ENCODE results near the gene PLS1.
"Not testable (repeated sequence)": the region's sequence is repeated elsewhere in the genome, so short reads cannot be mapped to it uniquely, and the experiment has no call there.

The PLS1 gene

DNA sequence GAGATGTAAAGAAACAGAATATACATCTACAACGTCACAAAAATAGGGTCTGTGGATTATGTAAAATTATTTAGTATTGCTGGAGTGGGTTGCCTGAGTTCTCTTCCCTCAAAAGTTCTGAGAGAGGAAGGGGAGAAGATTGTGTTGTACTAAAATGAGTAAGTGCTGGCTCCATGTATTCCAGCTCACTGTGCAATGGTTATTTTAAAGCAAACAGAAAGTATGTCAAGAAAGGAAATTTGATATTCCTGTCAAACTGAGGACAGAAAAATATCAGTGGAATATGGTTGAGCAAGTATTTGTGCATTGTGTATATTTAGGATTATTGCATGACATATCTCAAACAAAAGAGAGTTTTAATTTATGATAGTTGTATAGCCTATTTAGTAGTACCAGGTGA lies 129.8 kb downstream of the PLS1 start:
- no peak for DNase-seq (ENCODE audit: low read depth)
- TF ChIP-seq, protein P1, sequence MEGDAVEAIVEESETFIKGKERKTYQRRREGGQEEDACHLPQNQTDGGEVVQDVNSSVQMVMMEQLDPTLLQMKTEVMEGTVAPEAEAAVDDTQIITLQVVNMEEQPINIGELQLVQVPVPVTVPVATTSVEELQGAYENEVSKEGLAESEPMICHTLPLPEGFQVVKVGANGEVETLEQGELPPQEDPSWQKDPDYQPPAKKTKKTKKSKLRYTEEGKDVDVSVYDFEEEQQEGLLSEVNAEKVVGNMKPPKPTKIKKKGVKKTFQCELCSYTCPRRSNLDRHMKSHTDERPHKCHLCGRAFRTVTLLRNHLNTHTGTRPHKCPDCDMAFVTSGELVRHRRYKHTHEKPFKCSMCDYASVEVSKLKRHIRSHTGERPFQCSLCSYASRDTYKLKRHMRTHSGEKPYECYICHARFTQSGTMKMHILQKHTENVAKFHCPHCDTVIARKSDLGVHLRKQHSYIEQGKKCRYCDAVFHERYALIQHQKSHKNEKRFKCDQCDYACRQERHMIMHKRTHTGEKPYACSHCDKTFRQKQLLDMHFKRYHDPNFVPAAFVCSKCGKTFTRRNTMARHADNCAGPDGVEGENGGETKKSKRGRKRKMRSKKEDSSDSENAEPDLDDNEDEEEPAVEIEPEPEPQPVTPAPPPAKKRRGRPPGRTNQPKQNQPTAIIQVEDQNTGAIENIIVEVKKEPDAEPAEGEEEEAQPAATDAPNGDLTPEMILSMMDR (IDR thresholded peaks at IDR 0.05; ENCODE audit: insufficient read depth, low read depth, low read length, missing control alignments) = no peak
- no peak overlapping the region for H3K4me3 ChIP-seq (ENCODE audit: low read depth, low read length)

DNA sequence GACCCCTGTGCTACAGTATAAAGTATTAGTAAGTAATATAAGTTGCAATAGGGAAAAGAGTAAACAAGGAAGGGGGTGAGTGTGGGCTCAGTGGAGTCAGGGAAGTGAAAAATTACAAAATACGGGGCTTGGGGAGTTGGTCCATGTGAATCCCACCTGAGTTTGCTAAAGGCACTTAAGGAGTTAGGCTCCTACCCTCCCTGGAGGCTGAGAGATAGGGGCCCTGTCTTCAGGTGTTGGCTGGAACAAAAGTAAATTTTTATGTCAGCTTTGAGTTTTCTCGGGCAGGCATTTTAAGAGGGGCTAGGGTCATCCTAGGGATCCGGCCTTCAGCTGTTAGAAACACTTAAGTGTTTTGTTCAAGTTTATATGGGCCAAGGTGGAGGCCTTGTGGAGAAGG lies 135.9 kb downstream of the PLS1 start:
- no peak overlapping the region for H3K4me3 ChIP-seq (ENCODE audit: low read depth, low read length)
- no peak for DNase-seq (ENCODE audit: low read depth)
- TF ChIP-seq, protein P1 (IDR thresholded peaks at IDR 0.05; ENCODE audit: insufficient read depth, low read depth, low read length, missing control alignments) = no peak

DNA sequence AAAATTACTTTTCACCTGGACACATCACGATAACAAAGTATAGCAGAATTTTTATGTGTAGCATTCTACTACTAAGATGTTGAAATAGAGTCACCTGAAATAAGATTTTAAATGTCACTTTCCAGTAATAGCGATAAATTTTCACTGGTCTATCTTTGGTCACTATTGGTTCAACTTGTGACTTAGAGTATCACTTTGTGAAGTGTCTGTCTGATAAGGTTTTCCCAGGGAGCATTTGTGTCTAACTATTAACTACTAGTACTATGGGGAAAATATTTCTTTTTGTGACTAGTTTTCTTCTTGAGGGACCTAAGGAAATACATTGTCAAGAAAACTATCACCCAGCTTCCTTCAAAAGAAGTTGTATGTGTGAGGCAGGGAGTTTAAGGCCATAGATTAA lies 138.6 kb downstream of the PLS1 start:
- TF ChIP-seq, protein P1 (IDR thresholded peaks at IDR 0.05; ENCODE audit: insufficient read depth, low read depth, low read length, missing control alignments) = no peak
- no peak for DNase-seq (ENCODE audit: low read depth)
- H3K4me3 ChIP-seq (ENCODE audit: low read depth, low read length) = no peak overlapping the region

DNA sequence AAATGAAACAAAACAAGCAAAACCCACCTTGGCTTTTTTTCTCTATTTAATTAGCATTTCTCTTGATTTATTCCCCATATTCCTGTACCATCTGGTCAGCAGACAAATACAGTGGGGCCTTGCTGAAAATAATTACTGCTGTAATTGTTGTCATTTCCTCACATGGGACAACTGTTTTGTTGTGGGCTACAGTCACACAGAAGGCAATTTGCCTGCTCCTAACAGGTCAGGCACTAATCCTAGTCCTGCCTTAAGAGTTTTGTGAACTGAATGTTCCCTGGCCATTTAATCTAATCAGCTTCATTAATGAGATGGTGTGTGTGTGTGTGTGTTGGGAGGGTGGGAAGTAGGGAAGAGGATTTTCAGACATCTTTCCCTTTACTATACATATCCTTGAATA lies 139.3 kb downstream of the PLS1 start:
- H3K4me3 ChIP-seq (ENCODE audit: low read depth, low read length) = no peak overlapping the region
- no peak for DNase-seq (ENCODE audit: low read depth)
- TF ChIP-seq, protein P1 (IDR thresholded peaks at IDR 0.05; ENCODE audit: insufficient read depth, low read depth, low read length, missing control alignments) = no peak

DNA sequence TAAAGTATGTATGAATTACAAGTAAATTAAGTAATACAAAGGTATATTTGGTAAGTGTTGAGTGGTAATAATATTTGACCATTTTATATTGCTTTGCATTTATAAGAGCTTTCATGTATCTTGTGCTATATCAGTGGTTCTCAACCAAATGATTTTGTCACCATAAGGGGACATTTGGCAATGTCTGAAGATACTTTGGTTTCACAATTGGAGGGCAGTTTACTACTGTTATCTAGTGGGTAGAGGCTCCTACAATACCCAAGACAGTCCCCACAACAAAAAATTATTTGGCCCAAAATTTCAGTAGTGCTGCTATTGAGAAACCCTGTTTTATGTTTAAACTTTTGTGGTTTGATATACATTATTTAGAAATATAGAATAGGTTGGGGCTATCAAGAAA lies 142.2 kb downstream of the PLS1 start:
- no peak for DNase-seq (ENCODE audit: low read depth)
- H3K4me3 ChIP-seq (ENCODE audit: low read depth, low read length) = no peak overlapping the region

DNA sequence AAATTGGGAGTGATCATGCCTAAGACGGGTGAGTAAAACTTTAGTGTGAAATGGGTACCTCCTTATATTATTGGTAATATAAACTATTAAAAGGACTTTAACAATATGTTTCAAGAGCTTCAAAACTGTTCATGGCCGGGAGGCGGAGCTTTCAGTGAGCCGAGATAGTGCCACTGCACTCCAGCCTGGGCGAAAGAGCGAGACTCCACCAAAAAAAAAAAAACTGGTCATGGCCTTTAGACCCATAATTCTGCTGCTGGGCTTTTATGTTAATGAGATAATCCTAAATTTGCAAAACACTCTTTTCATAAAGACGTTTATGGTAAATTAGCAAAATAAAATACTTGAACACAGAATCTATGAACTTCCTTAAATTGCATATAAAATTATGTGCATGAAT lies 150.5 kb downstream of the PLS1 start:
- TF ChIP-seq, protein P1 (IDR thresholded peaks at IDR 0.05; ENCODE audit: insufficient read depth, low read depth, low read length, missing control alignments) = no peak
- no peak overlapping the region for H3K4me3 ChIP-seq (ENCODE audit: low read depth, low read length)
- no peak for DNase-seq (ENCODE audit: low read depth)

More for the DNA sequence above, 142.2 kb downstream of the PLS1 start:
- TF ChIP-seq, protein P1 (IDR thresholded peaks at IDR 0.05; ENCODE audit: insufficient read depth, low read depth, low read length, missing control alignments) = no peak

DNA sequence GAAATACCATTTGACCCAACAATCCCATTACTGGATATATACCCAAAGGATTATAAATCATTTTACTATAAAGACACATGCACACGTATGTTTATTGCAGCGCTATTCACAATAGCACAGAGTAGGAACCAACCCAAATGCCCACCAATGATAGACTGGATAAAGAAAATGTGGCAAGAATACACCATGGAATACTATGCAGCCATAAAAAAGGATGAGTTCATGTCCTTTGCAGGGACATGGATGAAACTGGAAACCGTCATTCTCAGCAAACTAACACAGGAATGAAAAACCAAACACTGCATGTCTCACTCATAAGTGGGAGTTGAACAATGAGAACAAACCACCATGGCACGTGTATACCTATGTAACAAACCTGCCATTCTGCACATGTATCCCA lies 154.3 kb downstream of the PLS1 start:
- H3K4me3 ChIP-seq (ENCODE audit: low read depth, low read length); DNase-seq (ENCODE audit: low read depth): not testable (repeated sequence)

DNA sequence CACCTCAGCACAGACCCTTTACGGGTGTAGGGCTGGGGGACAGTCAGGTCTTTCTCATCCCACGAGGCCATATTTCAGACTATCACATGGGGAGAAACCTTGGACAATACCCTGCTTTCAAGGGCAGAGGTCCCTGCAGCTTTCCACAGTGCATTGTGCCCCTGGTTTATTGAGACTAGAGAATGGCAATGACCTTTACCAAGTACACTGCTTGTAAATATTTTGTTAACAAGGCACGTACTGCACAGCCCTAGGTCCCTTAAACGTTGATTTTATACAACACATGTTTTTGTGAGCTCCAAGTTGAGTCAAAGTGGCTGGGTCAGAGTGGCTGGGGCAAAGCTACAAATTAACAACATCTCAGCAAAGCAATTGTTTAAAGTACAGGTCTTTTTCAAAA lies 156.4 kb downstream of the PLS1 start:
- DNase-seq (ENCODE audit: low read depth); H3K4me3 ChIP-seq (ENCODE audit: low read depth, low read length): not testable (repeated sequence)
